Lower leg skin (tissue), 4 donors: ENCODE data around the gene FTH1. TPM values are rescaled to one million over a fixed set of nuclear protein-coding genes. Genes with fewer than 3 reads are reported as not detected.
A peak's percentile ranks its signal among the peaks of the same experiment; 100 is the strongest.

ENCODE experiments used
- DNase-seq, 2 donors: peaks; one replicate each; pipeline ENCODE4 v3.0.0-alpha.2; 2019; ENCODE audit warnings: low spot score in 2 of 2
- H3K4me3 ChIP-seq: fragments of 200-600 bp; sonication (generic); 2 replicates; pipeline ENCODE4 v1.5.1; 2017; ENCODE audit warnings: mild to moderate bottlenecking, low read depth; ENCODE audit not compliant: poor library complexity, severe bottlenecking
- CTCF ChIP-seq, 3 donors: fragments of 450-650 bp; IDR thresholded peaks; one replicate each; pipeline ENCODE4 v1.5.1; 2016; ENCODE audit warnings: antibody characterized with exemption in 3 of 3, mild to moderate bottlenecking in 3 of 3, moderate library complexity in 2 of 3
- POLR2A ChIP-seq, 2 donors: fragments of 450-650 bp; IDR thresholded peaks; one replicate each; pipeline ENCODE4 v1.6.1; 2016 to 2017; ENCODE audit warnings: antibody characterized with exemption in 2 of 2, mild to moderate bottlenecking in 1 of 2, moderate library complexity in 1 of 2
- WGBS, 2 donors: methylation state at CpG; one replicate each; pipeline ENCODE4 v1.1.5; 2018; 5-methylcytosine and 5-hydroxymethylcytosine counted together
- intact Hi-C: fragments of 100-400 bp; cut with DNase I; formaldehyde crosslinking; loops from one replicate; pipeline ENCODE4 v1.15.0; 2023; ENCODE audit warnings: low total_unique reads
- total RNA-seq, 4 donors: library from RNA; depleted of rRNA; stranded (reverse); fragments of >200 nt; gene quantifications; one replicate each; pipeline ENCODE4 v1.1.0, GENCODE V29; 2016

The FTH1 gene
- total RNA-seq, 4 donors from 2014 or later: 583 to 1,081 (median 634) TPM

- WGBS, 2 donors: 94 to 98% methylated on average over 2 of the region's 2 CpGs
- H3K4me3 ChIP-seq: no peak overlapping the region
- intact Hi-C loops: no loop called here
- no peak for DNase-seq
- no peak for TF ChIP-seq POLR2A (IDR thresholded peaks at IDR 0.05)
- no peak for TF ChIP-seq CTCF (IDR thresholded peaks at IDR 0.05)
These were observed 41.7 kb downstream of the FTH1 start for GRCh38 chr11:61925736-61926135.

- peak; percentile 13 to 86 for DNase-seq
- H3K4me3 ChIP-seq: no peak overlapping the region
- TF ChIP-seq POLR2A (IDR thresholded peaks at IDR 0.05) (no peak), CTCF (IDR thresholded peaks at IDR 0.05) (no peak)
- intact Hi-C loops: no loop called here
- 46 to 54% methylated on average over 6 of the region's 6 CpGs for WGBS, 2 donors
These were observed 43.4 kb downstream of the FTH1 start for GRCh38 chr11:61924064-61924455.

- TF ChIP-seq POLR2A (IDR thresholded peaks at IDR 0.05) (no peak), CTCF (IDR thresholded peaks at IDR 0.05) (no peak)
- H3K4me3 ChIP-seq: no peak overlapping the region
- WGBS, 2 donors: 20 to 26% methylated on average over 14 of the region's 18 CpGs
- intact Hi-C loops: loop anchor here (1.0 kb wide), 1 partner anchor 40 kb away; no protein-coding TSS in a partner anchor
- DNase-seq: peak; percentile 90 to 97
These were observed 44.0 kb downstream of the FTH1 start for GRCh38 chr11:61923166-61924063.

GRCh38 chr11:61922539-61922938 is 44.9 kb downstream of the FTH1 start:
- TF ChIP-seq POLR2A (IDR thresholded peaks at IDR 0.05) (no peak), CTCF (IDR thresholded peaks at IDR 0.05) (no peak)
- no peak overlapping the region for H3K4me3 ChIP-seq
- peak; percentile 91 to 97 for DNase-seq
- WGBS, 2 donors: 25 to 31% methylated on average over 6 of the region's 6 CpGs
- intact Hi-C loops: no loop called here

GRCh38 chr11:61921446-61921845 is 46.0 kb downstream of the FTH1 start:
- intact Hi-C loops: no loop called here
- H3K4me3 ChIP-seq: no peak overlapping the region
- WGBS, 2 donors: 79 to 87% methylated on average over 3 of the region's 3 CpGs
- peak in 1 of 2 donors; percentile 12 for DNase-seq
- no peak for TF ChIP-seq POLR2A (IDR thresholded peaks at IDR 0.05)
- no peak for TF ChIP-seq CTCF (IDR thresholded peaks at IDR 0.05)
